Pons (tissue), 1 donor: ENCODE results near the gene SOWAHC.
"Not testable (repeated sequence)": the region's sequence is repeated elsewhere in the genome, so short reads cannot be mapped to it uniquely, and the experiment has no call there.

Experiments
- DNase-seq: peaks from one replicate; pipeline ENCODE4 v3.0.0-alpha.2; 2016; ENCODE audit warnings: low spot score

The SOWAHC gene

GRCh38 chr2:109616184-109616583 is 2.0 kb downstream of the SOWAHC start:
- DNase-seq = no peak

DNA sequence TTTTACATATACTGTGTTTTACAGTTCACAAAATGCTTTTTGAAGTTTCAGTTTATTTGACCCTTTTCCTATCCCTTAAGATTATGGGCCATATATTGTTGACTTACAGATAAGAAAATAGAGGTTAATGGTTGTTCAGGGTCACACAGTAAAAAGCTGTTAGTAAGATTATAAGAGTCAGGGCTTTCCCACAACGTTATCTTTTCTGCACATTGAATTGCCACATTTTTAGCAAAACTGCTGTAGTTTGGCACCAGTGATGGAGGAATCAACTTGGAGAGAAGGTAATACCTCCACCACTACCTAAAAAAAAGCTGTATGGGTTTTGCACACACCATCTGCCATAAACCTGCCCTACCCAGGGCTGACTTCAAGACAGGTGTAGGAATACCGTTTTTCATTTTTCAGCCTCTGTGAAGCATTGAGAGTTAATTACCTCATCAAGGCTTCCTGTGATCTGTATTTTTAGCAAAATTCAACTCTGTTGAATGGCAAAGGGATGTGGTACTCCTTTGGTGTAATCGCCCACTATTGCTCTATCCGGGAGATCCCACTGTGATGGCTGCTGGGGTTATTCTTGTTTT is 5.0 kb downstream of the SOWAHC start:
- no peak for DNase-seq

DNA sequence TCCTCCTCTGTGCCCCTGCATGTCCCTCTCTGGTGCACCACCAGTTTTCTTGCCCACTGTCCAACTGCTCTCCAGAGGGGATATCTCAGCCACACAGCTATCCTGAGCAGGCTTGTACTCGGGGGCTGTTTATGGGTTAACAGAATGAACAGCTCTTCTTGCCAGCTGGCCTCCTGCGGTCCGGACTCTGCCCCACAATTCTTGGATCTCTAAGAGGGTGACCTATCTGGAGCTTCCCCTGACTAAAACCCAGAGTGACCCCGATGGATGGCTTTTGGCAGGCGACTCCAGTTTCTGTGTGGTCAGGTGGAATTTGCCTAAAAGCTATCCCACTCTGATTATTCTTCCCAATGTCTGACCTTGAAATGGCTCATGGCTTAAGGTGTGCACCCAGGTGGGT is 9.1 kb downstream of the SOWAHC start:
- no peak for DNase-seq

- no peak for DNase-seq
These were observed 9.8 kb downstream of the SOWAHC start for GRCh38 chr2:109623923-109624322.

GRCh38 chr2:109624339-109624738 is 10.2 kb downstream of the SOWAHC start:
- no peak for DNase-seq

GRCh38 chr2:109628321-109628720 is 14.2 kb downstream of the SOWAHC start:
- DNase-seq = not testable (repeated sequence)

DNA sequence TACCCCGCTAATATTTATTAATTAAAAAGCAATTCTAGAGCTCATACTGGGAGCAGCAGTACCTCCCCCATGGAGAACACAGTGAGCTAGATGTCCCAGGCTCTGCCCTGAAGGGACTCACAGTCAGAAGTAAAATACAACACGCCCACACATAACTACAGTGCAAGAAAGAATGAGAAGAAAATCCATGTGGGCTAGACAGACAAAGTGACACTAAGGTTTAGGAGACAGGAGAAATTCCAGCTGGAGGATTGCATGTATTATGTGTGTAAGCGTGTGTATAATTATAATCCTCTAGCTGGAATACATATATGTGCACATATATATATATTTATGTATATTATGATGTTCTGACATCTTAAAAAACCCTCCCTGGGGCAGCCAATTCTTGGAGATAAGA is 15.7 kb downstream of the SOWAHC start:
- DNase-seq = no peak

- no peak for DNase-seq
These were observed 16.6 kb downstream of the SOWAHC start for GRCh38 chr2:109630441-109631430.

- DNase-seq = no peak
These were observed 17.6 kb downstream of the SOWAHC start for GRCh38 chr2:109631741-109632140.

DNA sequence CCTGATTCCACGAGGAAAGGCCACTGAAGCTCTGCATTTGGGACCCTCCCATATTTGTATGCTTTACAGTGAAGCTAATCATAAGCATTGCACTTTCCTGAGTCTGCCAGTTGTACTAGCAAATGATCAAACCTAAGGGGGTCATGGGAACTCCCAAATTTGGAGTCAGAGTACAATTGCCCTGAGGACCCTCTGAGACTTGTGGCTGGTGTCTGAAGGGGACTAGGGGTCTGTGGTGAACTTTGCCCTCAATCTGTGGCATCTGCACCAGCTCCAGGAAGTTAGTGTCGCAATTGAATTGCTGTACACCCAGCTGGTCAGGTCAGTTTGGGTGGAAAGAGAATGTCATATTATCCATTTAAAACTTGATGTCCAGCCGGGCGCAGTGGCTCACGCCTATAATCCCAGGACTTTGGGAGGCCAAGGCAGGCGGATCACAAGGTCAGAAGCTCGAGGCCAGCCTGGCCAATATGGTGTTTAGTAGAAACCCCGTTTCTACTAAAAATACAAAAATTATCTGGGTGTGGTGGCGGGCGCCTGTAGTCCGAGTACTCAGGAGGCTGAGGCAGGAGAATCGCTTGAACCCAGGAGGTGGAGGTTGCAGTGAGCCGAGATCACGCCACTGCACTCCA is 18.1 kb downstream of the SOWAHC start:
- no peak for DNase-seq

- no peak for DNase-seq
These were observed 19.3 kb downstream of the SOWAHC start for GRCh38 chr2:109633284-109633961.

GRCh38 chr2:109635426-109636304 is 21.5 kb downstream of the SOWAHC start:
- no peak for DNase-seq

- DNase-seq = no peak
These were observed 22.2 kb downstream of the SOWAHC start for GRCh38 chr2:109636317-109636716.

- no peak for DNase-seq
These were observed 23.8 kb downstream of the SOWAHC start for GRCh38 chr2:109637749-109638570.

DNA sequence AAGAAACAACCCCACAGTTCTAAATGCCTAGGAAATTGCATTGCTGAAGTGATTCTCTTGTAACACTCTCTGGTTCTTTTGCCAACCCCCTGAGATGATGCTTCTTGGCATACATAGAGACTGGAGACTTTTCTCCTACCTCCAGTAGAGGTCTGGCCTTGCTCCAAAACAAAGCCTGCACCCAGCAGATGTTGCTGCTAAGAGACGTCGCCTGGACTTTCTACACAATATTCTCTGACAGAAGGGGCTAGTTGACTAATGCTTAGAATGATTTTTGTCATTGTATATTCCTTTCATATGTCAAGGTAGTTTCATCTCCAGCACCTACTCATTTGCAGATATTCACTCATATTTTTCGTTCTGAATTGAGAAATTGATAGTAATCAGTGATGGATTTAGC is 24.6 kb downstream of the SOWAHC start:
- DNase-seq = no peak

DNA sequence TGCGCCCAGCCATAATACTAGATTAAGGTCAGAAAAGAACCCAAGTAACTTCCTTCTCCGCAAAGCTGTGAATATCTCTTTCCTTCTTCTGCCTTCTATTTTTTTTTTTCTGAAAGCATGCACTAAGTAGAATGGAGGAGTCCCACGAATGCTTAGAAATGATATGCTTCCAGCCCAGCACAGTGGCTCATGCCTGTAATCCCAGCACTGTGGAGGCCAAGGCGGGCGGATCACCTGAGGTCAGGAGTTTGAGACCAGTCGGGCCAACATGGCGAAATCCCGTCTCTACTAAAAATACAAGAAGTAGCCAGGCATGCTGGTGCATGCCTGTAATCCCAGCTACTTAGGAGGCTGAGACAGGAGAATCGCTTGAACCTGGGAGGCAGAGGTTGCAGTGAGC is 25.8 kb downstream of the SOWAHC start:
- DNase-seq = not testable (repeated sequence)

DNA sequence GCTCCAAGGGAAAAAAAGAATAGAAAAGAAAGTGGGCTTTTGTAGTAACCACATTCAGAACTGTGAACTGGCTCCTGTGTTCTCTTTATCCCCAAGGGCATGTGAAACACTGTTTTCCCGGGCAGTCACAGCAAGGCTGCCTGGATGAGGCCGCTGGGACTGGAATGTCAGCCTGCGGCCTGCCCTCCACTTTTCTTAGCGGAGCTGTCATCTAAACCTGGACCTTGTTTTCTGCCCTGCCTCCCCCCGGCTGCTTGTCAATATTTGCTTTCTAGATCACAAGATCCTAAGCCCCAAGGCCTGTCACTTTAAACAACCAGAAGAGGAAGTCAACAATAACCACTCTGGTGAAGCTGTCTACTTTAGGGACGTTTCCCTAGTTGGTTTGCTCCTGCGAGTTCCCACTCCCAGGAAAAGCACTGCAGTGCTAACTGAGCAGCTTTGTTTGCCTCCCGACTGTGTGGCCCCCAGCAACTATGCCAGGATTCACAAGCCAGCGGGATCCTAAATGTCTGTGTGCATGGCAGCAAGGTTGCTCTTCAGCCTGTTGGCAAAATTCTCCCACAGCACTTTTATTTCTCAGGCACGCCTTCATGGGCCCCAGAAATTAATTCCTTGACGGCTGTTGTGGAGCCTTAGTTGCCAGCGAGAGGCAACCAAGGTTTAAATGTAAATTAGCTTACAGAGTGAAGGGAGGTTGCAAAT is 30.6 kb downstream of the SOWAHC start:
- DNase-seq = peak; percentile 40

DNA sequence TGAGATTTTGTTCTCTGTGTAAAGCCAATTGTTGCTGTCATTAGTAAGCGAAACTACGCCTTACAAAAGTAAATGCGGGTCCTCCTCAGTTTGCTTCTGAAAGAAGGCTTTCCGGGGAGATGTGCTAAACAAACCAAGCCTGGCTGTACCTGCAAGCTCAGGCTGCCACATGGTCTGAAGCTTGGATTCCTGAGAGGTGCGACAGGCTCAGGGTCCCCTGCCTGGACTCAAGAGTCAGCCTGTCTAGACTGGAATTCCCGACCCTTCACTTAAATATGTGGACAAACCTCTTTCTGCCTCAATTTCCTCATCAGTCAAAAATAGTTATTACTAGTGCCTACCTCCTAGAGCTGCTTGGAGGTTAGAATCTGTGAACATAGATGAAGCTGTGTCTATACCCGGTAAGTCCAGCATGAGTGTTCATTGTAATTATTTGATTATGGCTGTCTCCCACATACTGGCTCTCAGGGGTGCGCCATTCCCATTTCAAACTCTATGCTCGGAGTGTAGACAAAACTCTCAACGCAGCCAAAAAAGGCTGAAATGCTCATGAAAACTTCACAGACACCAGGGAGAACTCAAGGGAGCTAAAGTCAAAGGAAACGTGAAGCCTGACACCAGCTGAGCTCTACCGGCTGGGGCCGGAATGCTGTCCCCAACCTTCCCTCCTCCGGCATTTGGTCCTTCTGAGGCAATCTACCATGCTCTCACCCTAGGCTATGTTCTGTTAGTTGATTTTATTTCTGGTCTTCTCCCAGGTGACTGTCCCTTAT is 31.4 kb downstream of the SOWAHC start:
- no peak for DNase-seq

DNA sequence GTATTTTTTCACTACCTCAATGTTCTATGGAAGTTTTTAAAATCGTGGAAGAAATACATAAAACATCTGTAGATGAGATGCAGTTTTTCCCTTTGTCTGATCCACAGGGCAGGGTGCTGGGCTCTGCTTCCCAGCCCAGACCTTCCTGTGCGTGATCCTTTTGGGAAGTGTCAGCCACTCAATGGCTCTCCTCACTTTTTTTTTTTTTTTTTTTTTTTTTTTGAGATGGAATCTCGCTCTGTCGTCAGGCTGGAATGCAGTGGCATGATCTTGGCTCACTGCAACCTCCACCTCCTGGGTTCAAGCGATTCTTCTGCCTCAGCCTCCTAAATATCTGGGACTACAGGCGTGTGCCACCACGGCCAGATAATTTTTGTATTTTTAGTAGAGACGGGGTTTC is 32.8 kb downstream of the SOWAHC start:
- DNase-seq = no peak
